ENCODE results near the gene RAP1B. TPM values are rescaled to one million over a fixed set of nuclear protein-coding genes. Genes with fewer than 3 reads are reported as not detected.
"Not testable (repeated sequence)": the region's sequence is repeated elsewhere in the genome, so short reads cannot be mapped to it uniquely, and the experiment has no call there.

The RAP1B gene
- total RNA-seq, 1 donor from 2014 or later: 182 TPM

DNA sequence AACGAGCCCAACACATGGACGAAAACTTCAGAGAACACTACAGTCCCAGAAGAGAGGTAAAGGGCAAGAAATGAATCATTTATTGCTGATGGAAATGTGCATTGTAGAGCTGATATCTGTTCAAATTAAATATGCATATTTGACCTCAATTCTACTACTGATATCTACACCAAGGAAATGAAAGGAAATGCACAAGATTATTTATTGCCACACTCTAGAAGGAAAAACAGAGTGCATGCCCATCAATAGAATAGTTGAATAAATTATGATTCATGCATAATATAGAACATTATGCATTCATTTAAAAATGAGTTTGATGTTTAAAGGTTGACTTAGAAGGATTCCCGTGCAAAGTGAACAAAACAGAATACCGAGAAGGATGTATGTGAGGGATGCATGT is 60.5 kb downstream of the RAP1B start:
- peaks cover 4% of the 10 kb centered on the region for H3K36me3 Mint-ChIP-seq (ENCODE audit: unreplicated experiment)

GRCh38 chr12:68673788-68674187 is 63.1 kb downstream of the RAP1B start:
- TF ChIP-seq CTCF (IDR thresholded peaks at IDR 0.05): no peak
- Mint-ChIP-seq H3K9me3 (ENCODE audit: unreplicated experiment) (no peaks in the 10 kb centered on the region), H3K4me3 (ENCODE audit: unreplicated experiment) (no peak overlapping the region), H3K27ac (ENCODE audit: unreplicated experiment) (no peak overlapping the region), H3K36me3 (ENCODE audit: unreplicated experiment) (no peaks in the 10 kb centered on the region), H3K27me3 (ENCODE audit: unreplicated experiment) (peaks cover under 1% of the 10 kb centered on the region), H3K4me1 (ENCODE audit: unreplicated experiment) (peaks cover 10% of the 10 kb centered on the region)
- DNase-seq (ENCODE audit: extremely low spot score, unreplicated experiment): no peak

More for the DNA sequence above, 60.5 kb downstream of the RAP1B start:
- H3K9me3 Mint-ChIP-seq (ENCODE audit: unreplicated experiment): no peaks in the 10 kb centered on the region
- DNase-seq (ENCODE audit: extremely low spot score, unreplicated experiment): no peak
- H3K4me3 Mint-ChIP-seq (ENCODE audit: unreplicated experiment): no peak overlapping the region
- no peaks in the 10 kb centered on the region for H3K27me3 Mint-ChIP-seq (ENCODE audit: unreplicated experiment)
- TF ChIP-seq CTCF (IDR thresholded peaks at IDR 0.05): no peak
- no peak overlapping the region for H3K27ac Mint-ChIP-seq (ENCODE audit: unreplicated experiment)
- peaks cover 8% of the 10 kb centered on the region for H3K4me1 Mint-ChIP-seq (ENCODE audit: unreplicated experiment)

- Mint-ChIP-seq H3K4me1 (ENCODE audit: unreplicated experiment) (peaks cover 10% of the 10 kb centered on the region), H3K27ac (ENCODE audit: unreplicated experiment) (no peak overlapping the region), H3K4me3 (ENCODE audit: unreplicated experiment) (no peak overlapping the region), H3K9me3 (ENCODE audit: unreplicated experiment) (no peaks in the 10 kb centered on the region), H3K27me3 (ENCODE audit: unreplicated experiment) (peaks cover 6% of the 10 kb centered on the region), H3K36me3 (ENCODE audit: unreplicated experiment) (no peaks in the 10 kb centered on the region)
- no peak for TF ChIP-seq CTCF (IDR thresholded peaks at IDR 0.05)
- DNase-seq (ENCODE audit: extremely low spot score, unreplicated experiment): no peak
Observed at GRCh38 chr12:68674376-68674775, 63.7 kb downstream of the RAP1B start.

- peaks cover 7% of the 10 kb centered on the region for H3K27me3 Mint-ChIP-seq (ENCODE audit: unreplicated experiment)
- no peak for DNase-seq (ENCODE audit: extremely low spot score, unreplicated experiment)
- no peaks in the 10 kb centered on the region for H3K36me3 Mint-ChIP-seq (ENCODE audit: unreplicated experiment)
- peaks cover 10% of the 10 kb centered on the region for H3K4me1 Mint-ChIP-seq (ENCODE audit: unreplicated experiment)
- H3K9me3 Mint-ChIP-seq (ENCODE audit: unreplicated experiment): no peaks in the 10 kb centered on the region
- no peak overlapping the region for H3K4me3 Mint-ChIP-seq (ENCODE audit: unreplicated experiment)
- no peak overlapping the region for H3K27ac Mint-ChIP-seq (ENCODE audit: unreplicated experiment)
- no peak for TF ChIP-seq CTCF (IDR thresholded peaks at IDR 0.05)
Observed at GRCh38 chr12:68675101-68675842, 64.6 kb downstream of the RAP1B start.

DNA sequence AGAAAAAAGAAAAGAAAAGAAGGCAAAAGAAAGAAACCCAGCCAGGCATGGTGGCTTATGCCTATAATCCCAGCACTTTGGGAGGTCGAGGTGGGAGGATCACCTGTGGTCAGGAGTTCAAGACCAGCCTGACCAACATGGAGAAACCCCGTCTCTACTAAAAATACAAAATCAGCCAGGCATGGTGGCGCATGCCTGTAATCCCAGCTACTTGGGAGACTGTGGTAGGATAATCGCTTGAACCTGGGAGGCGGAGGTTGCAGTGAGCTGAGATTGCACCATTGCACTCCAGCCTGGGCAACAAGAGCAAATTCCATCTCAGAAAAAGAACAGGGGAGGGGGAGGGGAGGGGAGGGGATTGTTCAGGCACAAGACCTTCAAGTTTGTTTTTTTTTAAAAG is 66.2 kb downstream of the RAP1B start:
- peaks cover 10% of the 10 kb centered on the region for H3K4me1 Mint-ChIP-seq (ENCODE audit: unreplicated experiment)
- H3K27me3 Mint-ChIP-seq (ENCODE audit: unreplicated experiment); DNase-seq (ENCODE audit: extremely low spot score, unreplicated experiment); H3K4me3 Mint-ChIP-seq (ENCODE audit: unreplicated experiment); H3K9me3 Mint-ChIP-seq (ENCODE audit: unreplicated experiment); H3K36me3 Mint-ChIP-seq (ENCODE audit: unreplicated experiment); H3K27ac Mint-ChIP-seq (ENCODE audit: unreplicated experiment): not testable (repeated sequence)
